ENCODE results near the gene WDR47. TPM values are rescaled to one million over a fixed set of nuclear protein-coding genes. Genes with fewer than 3 reads are reported as not detected.
"Not testable (repeated sequence)": the region's sequence is repeated elsewhere in the genome, so short reads cannot be mapped to it uniquely, and the experiment has no call there.

Gene WDR47
- total RNA-seq, 1 donor from 2014 or later, result 13.0 TPM

GRCh38 chr1:108953452-108953851 is 88.5 kb downstream of the WDR47 start:
- no peaks in the 10 kb centered on the region for H3K27me3 ChIP-seq (ENCODE audit: control insufficient read depth in 3 of 3, insufficient read depth in 3 of 3, low read length in 3 of 3)
- H3K4me3 ChIP-seq (ENCODE audit: low read length in 3 of 3), result no peak overlapping the region
- H3K36me3 ChIP-seq (ENCODE audit: control insufficient read depth in 3 of 3, insufficient read depth in 3 of 3, low read length in 3 of 3), result peaks cover 0 to 5% (median 5%) of the 10 kb centered on the region in 3 donors
- peaks cover 0 to 5% (median 3%) of the 10 kb centered on the region in 3 donors for H3K4me1 ChIP-seq (ENCODE audit: control insufficient read depth in 3 of 3, insufficient read depth in 3 of 3, low read length in 3 of 3)
- H3K9ac ChIP-seq (ENCODE audit: low read depth in 1 of 3, low read length in 3 of 3), result no peak overlapping the region
- H3K27ac ChIP-seq (ENCODE audit: low read depth, low read length), result no peak overlapping the region
- no peaks in the 10 kb centered on the region for H3K9me3 ChIP-seq (ENCODE audit: control insufficient read depth in 3 of 3, low read length in 3 of 3)

- Histone ChIP-seq H3K4me1 (ENCODE audit: control insufficient read depth in 3 of 3, insufficient read depth in 3 of 3, low read length in 3 of 3) (peaks cover 6 to 14% (median 8%) of the 10 kb centered on the region in 3 donors), H3K36me3 (ENCODE audit: control insufficient read depth in 3 of 3, insufficient read depth in 3 of 3, low read length in 3 of 3) (peaks cover 3 to 12% (median 7%) of the 10 kb centered on the region in 3 donors)
These were observed 90.7 kb downstream of the WDR47 start for GRCh38 chr1:108951242-108951641.

GRCh38 chr1:108949044-108949443 is 92.9 kb downstream of the WDR47 start:
- H3K9me3 ChIP-seq (ENCODE audit: control insufficient read depth in 3 of 3, low read length in 3 of 3), result no peaks in the 10 kb centered on the region
- H3K36me3 ChIP-seq (ENCODE audit: control insufficient read depth in 3 of 3, insufficient read depth in 3 of 3, low read length in 3 of 3), result peaks cover 4 to 19% (median 17%) of the 10 kb centered on the region in 3 donors
- no peak overlapping the region for H3K4me3 ChIP-seq (ENCODE audit: low read length in 3 of 3)
- peaks cover 6 to 14% (median 8%) of the 10 kb centered on the region in 3 donors for H3K4me1 ChIP-seq (ENCODE audit: control insufficient read depth in 3 of 3, insufficient read depth in 3 of 3, low read length in 3 of 3)
- H3K9ac ChIP-seq (ENCODE audit: low read depth in 1 of 3, low read length in 3 of 3), result no peak overlapping the region
- no peaks in the 10 kb centered on the region for H3K27me3 ChIP-seq (ENCODE audit: control insufficient read depth in 3 of 3, insufficient read depth in 3 of 3, low read length in 3 of 3)
- no peak overlapping the region for H3K27ac ChIP-seq (ENCODE audit: low read depth, low read length)

More at GRCh38 chr1:108951242-108951641, 90.7 kb downstream of the WDR47 start:
- Histone ChIP-seq H3K27ac (ENCODE audit: low read depth, low read length) (no peak overlapping the region), H3K4me3 (ENCODE audit: low read length in 3 of 3) (no peak overlapping the region), H3K27me3 (ENCODE audit: control insufficient read depth in 3 of 3, insufficient read depth in 3 of 3, low read length in 3 of 3) (no peaks in the 10 kb centered on the region), H3K9me3 (ENCODE audit: control insufficient read depth in 3 of 3, low read length in 3 of 3) (no peaks in the 10 kb centered on the region), H3K9ac (ENCODE audit: low read depth in 1 of 3, low read length in 3 of 3) (no peak overlapping the region)

- H3K9me3 ChIP-seq (ENCODE audit: control insufficient read depth in 3 of 3, low read length in 3 of 3), result no peaks in the 10 kb centered on the region
- H3K4me3 ChIP-seq (ENCODE audit: low read length in 3 of 3), result no peak overlapping the region
- no peaks in the 10 kb centered on the region for H3K27me3 ChIP-seq (ENCODE audit: control insufficient read depth in 3 of 3, insufficient read depth in 3 of 3, low read length in 3 of 3)
- peaks cover 6 to 14% (median 8%) of the 10 kb centered on the region in 3 donors for H3K4me1 ChIP-seq (ENCODE audit: control insufficient read depth in 3 of 3, insufficient read depth in 3 of 3, low read length in 3 of 3)
- peaks cover 2 to 26% (median 25%) of the 10 kb centered on the region in 3 donors for H3K36me3 ChIP-seq (ENCODE audit: control insufficient read depth in 3 of 3, insufficient read depth in 3 of 3, low read length in 3 of 3)
- no peak overlapping the region for H3K9ac ChIP-seq (ENCODE audit: low read depth in 1 of 3, low read length in 3 of 3)
- no peak overlapping the region for H3K27ac ChIP-seq (ENCODE audit: low read depth, low read length)
These were observed 93.9 kb downstream of the WDR47 start for GRCh38 chr1:108947871-108948525.

- no peaks in the 10 kb centered on the region for H3K27me3 ChIP-seq (ENCODE audit: control insufficient read depth in 3 of 3, insufficient read depth in 3 of 3, low read length in 3 of 3)
- H3K27ac ChIP-seq (ENCODE audit: low read depth, low read length), result no peak overlapping the region
- H3K36me3 ChIP-seq (ENCODE audit: control insufficient read depth in 3 of 3, insufficient read depth in 3 of 3, low read length in 3 of 3), result peaks cover 27 to 70% (median 67%) of the 10 kb centered on the region in 3 donors
- no peak overlapping the region for H3K4me3 ChIP-seq (ENCODE audit: low read length in 3 of 3)
- no peaks in the 10 kb centered on the region for H3K4me1 ChIP-seq (ENCODE audit: control insufficient read depth in 3 of 3, insufficient read depth in 3 of 3, low read length in 3 of 3)
- H3K9ac ChIP-seq (ENCODE audit: low read depth in 1 of 3, low read length in 3 of 3), result no peak overlapping the region
- no peaks in the 10 kb centered on the region for H3K9me3 ChIP-seq (ENCODE audit: control insufficient read depth in 3 of 3, low read length in 3 of 3)
These were observed 105.7 kb downstream of the WDR47 start for GRCh38 chr1:108936170-108936569.

- peaks cover 27 to 81% (median 77%) of the 10 kb centered on the region in 3 donors for H3K36me3 ChIP-seq (ENCODE audit: control insufficient read depth in 3 of 3, insufficient read depth in 3 of 3, low read length in 3 of 3)
- H3K4me3 ChIP-seq (ENCODE audit: low read length in 3 of 3), result no peak overlapping the region
- no peak overlapping the region for H3K27ac ChIP-seq (ENCODE audit: low read depth, low read length)
- no peaks in the 10 kb centered on the region for H3K27me3 ChIP-seq (ENCODE audit: control insufficient read depth in 3 of 3, insufficient read depth in 3 of 3, low read length in 3 of 3)
- H3K9me3 ChIP-seq (ENCODE audit: control insufficient read depth in 3 of 3, low read length in 3 of 3), result no peaks in the 10 kb centered on the region
- H3K9ac ChIP-seq (ENCODE audit: low read depth in 1 of 3, low read length in 3 of 3), result no peak overlapping the region
- H3K4me1 ChIP-seq (ENCODE audit: control insufficient read depth in 3 of 3, insufficient read depth in 3 of 3, low read length in 3 of 3), result no peaks in the 10 kb centered on the region
These were observed 108.0 kb downstream of the WDR47 start for GRCh38 chr1:108933944-108934343.

- H3K36me3 ChIP-seq (ENCODE audit: control insufficient read depth in 3 of 3, insufficient read depth in 3 of 3, low read length in 3 of 3), result peaks cover 19 to 71% (median 61%) of the 10 kb centered on the region in 3 donors
- H3K4me1 ChIP-seq (ENCODE audit: control insufficient read depth in 3 of 3, insufficient read depth in 3 of 3, low read length in 3 of 3); H3K9ac ChIP-seq (ENCODE audit: low read depth in 1 of 3, low read length in 3 of 3); H3K27ac ChIP-seq (ENCODE audit: low read depth, low read length); H3K4me3 ChIP-seq (ENCODE audit: low read length in 3 of 3); H3K27me3 ChIP-seq (ENCODE audit: control insufficient read depth in 3 of 3, insufficient read depth in 3 of 3, low read length in 3 of 3); H3K9me3 ChIP-seq (ENCODE audit: control insufficient read depth in 3 of 3, low read length in 3 of 3): not testable (repeated sequence)
These were observed 114.3 kb downstream of the WDR47 start for GRCh38 chr1:108927565-108927964.

- Histone ChIP-seq H3K27me3 (ENCODE audit: control insufficient read depth in 3 of 3, insufficient read depth in 3 of 3, low read length in 3 of 3) (no peaks in the 10 kb centered on the region), H3K27ac (ENCODE audit: low read depth, low read length) (no peak overlapping the region), H3K4me3 (ENCODE audit: low read length in 3 of 3) (no peak overlapping the region), H3K4me1 (ENCODE audit: control insufficient read depth in 3 of 3, insufficient read depth in 3 of 3, low read length in 3 of 3) (no peaks in the 10 kb centered on the region), H3K36me3 (ENCODE audit: control insufficient read depth in 3 of 3, insufficient read depth in 3 of 3, low read length in 3 of 3) (peaks cover 16 to 69% (median 47%) of the 10 kb centered on the region in 3 donors), H3K9ac (ENCODE audit: low read depth in 1 of 3, low read length in 3 of 3) (no peak overlapping the region), H3K9me3 (ENCODE audit: control insufficient read depth in 3 of 3, low read length in 3 of 3) (no peaks in the 10 kb centered on the region)
These were observed 116.0 kb downstream of the WDR47 start for GRCh38 chr1:108925920-108926319.

Small RNA genes within 50 kb of the gene (small RNA-seq; reads per million reads assigned to genes)
- gene BX679664.1 (not detected), gene BX679664.2 (not detected)

Other genes starting within 250 kb of the WDR47 start
- under 0.01 TPM for gene AKNAD1, start 185.0 kb downstream of the WDR47 start, total RNA-seq
- gene GPSM2, start 165.1 kb downstream of the WDR47 start, total RNA-seq, result 67.3 TPM
- 23.5 TPM for gene CLCC1, start 78.6 kb downstream of the WDR47 start, total RNA-seq
- gene TAF13, start 33.9 kb upstream of the WDR47 start, total RNA-seq, result 23.0 TPM
- gene TMEM167B, start 48.7 kb upstream of the WDR47 start, total RNA-seq, result 20.4 TPM
- under 0.01 TPM for gene ELAPOR1, start 72.0 kb upstream of the WDR47 start, total RNA-seq
- gene SARS1, start 171.8 kb upstream of the WDR47 start, total RNA-seq, result 87.7 TPM
- gene CELSR2, start 207.4 kb upstream of the WDR47 start, total RNA-seq, result 1.6 TPM
- gene PSRC1, start 241.0 kb upstream of the WDR47 start, total RNA-seq, result 1.6 TPM